HCT116 (cell line): ENCODE data around the gene TEPSIN. TPM values are rescaled to one million over a fixed set of nuclear protein-coding genes. Genes with fewer than 3 reads are reported as not detected.

Experiments used
- ATAC-seq: fragments of 200-7000 bp; cut with Tn5 transposase; 2 replicates; pipeline ENCODE4 v1.9.1; 2020; ENCODE audit warnings: mild to moderate bottlenecking, moderate library complexity
- BruUV-seq: library from RNA; stranded (reverse); fragments of 400-500 nt; replicated peaks from 2 replicates; lab custom pipeline; 2021; lab: Mats Ljungman, UMichigan
- CTCF ChIA-PET: fragments of 300-600 bp; sonication (Branson Sonifier 250); formaldehyde crosslinking; loops from one replicate; lab custom pipeline; 2021; ENCODE audit warnings: antibody characterized with exemption; lab: Charles Lee
- POLR2A ChIA-PET: fragments of 300-600, 350-600 bp; sonication (Branson Sonifier 250); formaldehyde crosslinking; loops from one replicate; lab custom pipeline; 2021; ENCODE audit warnings: antibody characterized with exemption; lab: Charles Lee
- RAD21 ChIA-PET, 2 experiments: fragments of 300-600 bp; sonication (Branson Sonifier 250); formaldehyde crosslinking; loops; one replicate each; lab custom pipeline; 2023; ENCODE audit warnings: low total read pairs in 2 of 2; ENCODE audit not compliant: uncharacterized antibody in 2 of 2, unreplicated experiment in 2 of 2, low non-redundant PET in 1 of 2; lab: Charles Lee
- DNase-seq: peaks from one replicate; pipeline ENCODE4 v3.0.0-alpha.2; 2010; ENCODE audit warnings: low read depth, low spot score
- H2AFZ ChIP-seq: fragments of 200-600 bp; shearing (Covaris generic), sonication (generic); 2 replicates; pipeline ENCODE4 v1.6.1; 2017; ENCODE audit warnings: low read depth, mixed run types, mixed read lengths, antibody characterized with exemption, low read length; ENCODE audit not compliant: poor library complexity, severe bottlenecking
- H3K27ac ChIP-seq: 2 replicates; pipeline ENCODE4 v1.5.1; 2012; ENCODE audit warnings: low read depth, low read length
- H3K27me3 ChIP-seq: fragments of 200-600 bp; sonication (generic); 2 replicates; pipeline ENCODE4 v1.6.1; 2016; ENCODE audit warnings: mixed run types, low read length, mixed read lengths; ENCODE audit not compliant: insufficient read depth
- H3K36me3 ChIP-seq, 2 experiments: fragments of 200-500 bp in 1 of 2; fragments of 200-600 bp in 1 of 2; sonication (Bioruptor generic) in 1 of 2; sonication (generic) in 1 of 2; 2 replicates each; pipeline versions ENCODE4 v1.5.1 to v1.6.1; 2014 to 2016; ENCODE audit warnings: low read length in 2 of 2, inconsistent platforms in 1 of 2, mixed read lengths in 1 of 2, mixed run types in 1 of 2; ENCODE audit not compliant: insufficient read depth in 2 of 2, control insufficient read depth in 1 of 2
- H3K4me1 ChIP-seq, 2 experiments: fragments of 200-600 bp in 1 of 2; sonication (generic) in 1 of 2; 2 replicates each; pipeline versions ENCODE4 v1.5.1 to v1.6.1; 2012 to 2017; ENCODE audit warnings: low read length in 2 of 2, inconsistent platforms in 1 of 2, mild to moderate bottlenecking in 1 of 2, mixed read lengths in 1 of 2, mixed run types in 1 of 2, moderate library complexity in 1 of 2; ENCODE audit not compliant: insufficient read depth in 2 of 2, control insufficient read depth in 1 of 2
- H3K4me2 ChIP-seq: fragments of 200-600 bp; sonication (generic); 2 replicates; pipeline ENCODE4 v1.6.1; 2017; ENCODE audit warnings: mixed run types, low read length, mixed read lengths
- H3K4me3 ChIP-seq, 2 experiments: fragments of 200-600 bp in 1 of 2; sonication (generic) in 1 of 2; replicated peaks in 1 of 2; 2 replicates each; pipeline ENCODE4 v1.5.1; 2011 to 2016; ENCODE audit warnings: low read length in 2 of 2, control low read depth in 1 of 2, low read depth in 1 of 2, mild to moderate bottlenecking in 1 of 2, mixed read lengths in 1 of 2, mixed run types in 1 of 2
- H3K79me2 ChIP-seq: fragments of 200-600 bp; sonication (generic); 2 replicates; pipeline ENCODE4 v1.6.1; 2017; ENCODE audit warnings: mild to moderate bottlenecking, mixed run types, low read length, moderate library complexity, mixed read lengths; ENCODE audit not compliant: insufficient read depth
- H3K9ac ChIP-seq: fragments of 200-600 bp; sonication (generic); 2 replicates; pipeline ENCODE4 v1.6.1; 2016; ENCODE audit warnings: low read length, mixed read lengths
- H3K9me2 ChIP-seq: fragments of 200-600 bp; sonication (generic), shearing (Covaris generic); 2 replicates; pipeline ENCODE4 v1.6.1; 2017; ENCODE audit warnings: mixed run types, mild to moderate bottlenecking, moderate library complexity; ENCODE audit not compliant: insufficient read depth
- H3K9me3 ChIP-seq, 2 experiments: fragments of 200-500 bp in 1 of 2; fragments of 200-600 bp in 1 of 2; sonication (Bioruptor generic) in 1 of 2; sonication (generic) in 1 of 2; 2 replicates each; pipeline ENCODE4 v1.6.1; 2014 to 2017; ENCODE audit warnings: low read length in 2 of 2, mixed read lengths in 2 of 2, inconsistent platforms in 1 of 2, low read depth in 1 of 2, mild to moderate bottlenecking in 1 of 2, mixed run types in 1 of 2, moderate library complexity in 1 of 2; ENCODE audit not compliant: control insufficient read depth in 1 of 2, insufficient read depth in 1 of 2
- H4K20me1 ChIP-seq: fragments of 200-600 bp; sonication (generic), shearing (Covaris generic); 2 replicates; pipeline ENCODE4 v1.6.1; 2017; ENCODE audit warnings: mixed run types, mild to moderate bottlenecking, moderate library complexity; ENCODE audit not compliant: insufficient read depth
- EGR1 ChIP-seq: IDR thresholded peaks from 2 replicates; pipeline ENCODE4 v1.6.1; 2012; ENCODE audit warnings: low read depth
- EZH2 ChIP-seq: fragments of 200-600 bp; sonication (generic); IDR thresholded peaks from 2 replicates; pipeline ENCODE4 v1.6.1; 2017; ENCODE audit warnings: antibody characterized with exemption, mixed run types
- FOSL1 ChIP-seq: IDR thresholded peaks from 2 replicates; pipeline ENCODE4 v1.6.1; 2012; ENCODE audit warnings: low read depth
- MAX ChIP-seq: IDR thresholded peaks from 2 replicates; pipeline ENCODE4 v1.6.1; 2012
- POLR2AphosphoS5 ChIP-seq: IDR thresholded peaks from 2 replicates; pipeline ENCODE4 v1.6.1; 2011; ENCODE audit warnings: mild to moderate bottlenecking, low read depth, low read length, moderate library complexity
- RAD21 ChIP-seq: IDR thresholded peaks from 2 replicates; pipeline ENCODE4 v1.6.1; 2012; ENCODE audit warnings: low read depth, mild to moderate bottlenecking
- REST ChIP-seq: IDR thresholded peaks from 2 replicates; pipeline ENCODE4 v1.6.1; 2012; ENCODE audit warnings: low read depth
- SRF ChIP-seq: IDR thresholded peaks from 2 replicates; pipeline ENCODE4 v1.6.1; 2012; ENCODE audit warnings: low read depth
- TCF7L2 ChIP-seq: IDR thresholded peaks from 2 replicates; pipeline ENCODE4 v1.7.0; 2011; ENCODE audit warnings: borderline replicate concordance, inconsistent platforms; ENCODE audit not compliant: insufficient read depth, insufficient read length; ENCODE audit errors: extremely low read depth
- intact Hi-C: fragments of 100-400 bp; cut with micrococcal nuclease; formaldehyde crosslinking; loops from 2 replicates; pipeline ENCODE4 v1.10.0; 2022
- total RNA-seq: library from RNA; stranded (reverse); gene quantifications from one replicate; pipeline ENCODE4 v1.2.1, GENCODE V29; 2021; ENCODE audit not compliant: unreplicated experiment

TEPSIN gene
- total RNA-seq, 1 experiment from 2014 or later, result 50.6 TPM

- H3K27ac ChIP-seq, result no peak overlapping the region; the same call in 1 of the 2 replicates
- H2AFZ ChIP-seq, result no peak overlapping the region
- no peaks in the 10 kb centered on the region for H3K27me3 ChIP-seq
- H4K20me1 ChIP-seq, result no peaks in the 10 kb centered on the region
- no peaks in the 10 kb centered on the region for H3K9me2 ChIP-seq
- no peak for DNase-seq
- CTCF ChIA-PET, result no interaction called here
- H3K9ac ChIP-seq, result peak overlapping the region; percentile 98
- H3K4me3 ChIP-seq, result peak overlapping the region; percentile 94 to 100
- peaks cover 48% of the 10 kb centered on the region for H3K79me2 ChIP-seq
- intact Hi-C loops, result no loop called here
- peak overlapping the region; percentile 99 for H3K4me2 ChIP-seq
- POLR2A ChIA-PET, result interaction anchor here (1.2 kb wide), 1 partner anchor 15 kb away, joined by 3 read pairs; the partner anchor contains the start of gene CEP131
- BruUV-seq, result TSS peak; percentile 63
- no peak for TF ChIP-seq TCF7L2
- no peak for TF ChIP-seq FOSL1
- H3K9me3 ChIP-seq, result no peaks in the 10 kb centered on the region
- ATAC-seq, result no peak
- peaks cover 12 to 35% of the 10 kb centered on the region in 2 experiments; a peak in 3 of 4 replicates for H3K4me1 ChIP-seq
- peaks cover 0 to 10% of the 10 kb centered on the region in 2 experiments; a peak in 1 of 4 replicates for H3K36me3 ChIP-seq
- RAD21 ChIA-PET, result interaction anchor here in 1 of 2 experiments (1.1 kb wide), 1 partner anchor 15 kb away, joined by 3 read pairs; the partner anchor contains the start of gene CEP131
Measured at GRCh38 chr17:81237591-81238489, 1.0 kb downstream of the TEPSIN start.

- no TSS peak for BruUV-seq
- peaks cover 42% of the 10 kb centered on the region for H3K79me2 ChIP-seq
- peaks cover 12 to 29% of the 10 kb centered on the region in 2 experiments; a peak in 3 of 4 replicates for H3K4me1 ChIP-seq
- H3K27me3 ChIP-seq, result no peaks in the 10 kb centered on the region
- ATAC-seq, result no peak
- H3K27ac ChIP-seq, result no peak overlapping the region; the same call in 1 of the 2 replicates
- H3K9me3 ChIP-seq, result no peaks in the 10 kb centered on the region
- no peak overlapping the region for H3K4me2 ChIP-seq
- RAD21 ChIA-PET, result no interaction called here
- TF ChIP-seq EZH2 (no peak), SRF (no peak), TCF7L2 (no peak), REST (no peak), EGR1 (no peak), POLR2AphosphoS5 (no peak), RAD21 (no peak), MAX (no peak)
- TF ChIP-seq, all 23 proteins: peak for 0
- H2AFZ ChIP-seq, result no peak overlapping the region
- no peaks in the 10 kb centered on the region for H4K20me1 ChIP-seq
- no peaks in the 10 kb centered on the region for H3K9me2 ChIP-seq
- ChIA-PET CTCF (no interaction called here), POLR2A (interaction anchor here (1.2 kb wide), 1 partner anchor 14 kb away, joined by 3 read pairs; the partner anchor contains the start of gene CEP131)
- H3K4me3 ChIP-seq, result no peak overlapping the region
- intact Hi-C loops, result no loop called here
- DNase-seq, result no peak
- no peak overlapping the region for H3K9ac ChIP-seq
- H3K36me3 ChIP-seq, result peaks cover 0 to 7% of the 10 kb centered on the region in 2 experiments; a peak in 1 of 4 replicates
Measured at GRCh38 chr17:81236784-81237183, 2.1 kb downstream of the TEPSIN start.
